SK-N-SH (cell line): ENCODE measurements around the gene GRM8. TPM values are rescaled to one million over a fixed set of nuclear protein-coding genes. Genes with fewer than 3 reads are reported as not detected.

Experiments used
- CTCF ChIA-PET: fragments of 300-600, 350-600 bp; formaldehyde crosslinking; extraction: SDS; loops from one replicate; lab custom pipeline; 2021; lab: Yijun Ruan, JAX
- POLR2A ChIA-PET: fragments of 350-600 bp; sonication (Branson Sonifier 250); formaldehyde crosslinking; extraction: SDS; loops from one replicate; lab custom pipeline; 2020; ENCODE audit warnings: antibody characterized with exemption, inconsistent platforms; lab: Yijun Ruan, JAX
- DNase-seq: peaks from one replicate; pipeline ENCODE4 v3.0.0; 2012
- H2AFZ ChIP-seq: fragments of 200-600 bp; sonication (generic); 2 replicates; pipeline ENCODE4 v1.8.1; 2016; ENCODE audit warnings: antibody characterized with exemption, mild to moderate bottlenecking, low read depth
- H3F3A ChIP-seq: fragments of 200-600 bp; sonication (generic); replicated peaks from 2 replicates; pipeline ENCODE3; 2016; ENCODE audit warnings: antibody characterized with exemption, mild to moderate bottlenecking; ENCODE audit not compliant: insufficient read depth
- H3K27ac ChIP-seq, 2 experiments: fragments of 200-500 bp in 1 of 2; fragments of 200-600 bp in 1 of 2; sonication (Bioruptor generic) in 1 of 2; sonication (generic), shearing (Covaris generic) in 1 of 2; 2 replicates each; pipeline versions ENCODE4 v1.5.1 to v1.6.1; 2014 to 2016; ENCODE audit warnings: low read depth in 2 of 2, inconsistent platforms in 1 of 2, low read length in 1 of 2, mild to moderate bottlenecking in 1 of 2, mixed read lengths in 1 of 2
- H3K27me3 ChIP-seq: fragments of 200-600 bp; sonication (generic), shearing (Covaris generic); 2 replicates; pipeline ENCODE4 v1.6.1; 2016; ENCODE audit warnings: mixed run types; ENCODE audit not compliant: insufficient read depth
- H3K36me3 ChIP-seq, 2 experiments: fragments of 200-500 bp in 1 of 2; fragments of 200-600 bp in 1 of 2; sonication (Bioruptor generic) in 1 of 2; sonication (generic) in 1 of 2; replicated peaks in 1 of 2; 2 replicates each; pipeline versions ENCODE3 to v1.5.1; 2014 to 2016; ENCODE audit warnings: low read length in 1 of 2, mild to moderate bottlenecking in 1 of 2; ENCODE audit not compliant: insufficient read depth in 2 of 2, control insufficient read depth in 1 of 2
- H3K4me1 ChIP-seq, 2 experiments: fragments of 200-500 bp in 1 of 2; fragments of 200-600 bp in 1 of 2; sonication (Bioruptor generic) in 1 of 2; sonication (generic), shearing (Covaris generic) in 1 of 2; 2 replicates each; pipeline versions ENCODE4 v1.5.1 to v1.6.1; 2014 to 2016; ENCODE audit warnings: low read depth in 1 of 2, low read length in 1 of 2, mixed run types in 1 of 2; ENCODE audit not compliant: insufficient read depth in 2 of 2, control insufficient read depth in 1 of 2
- H3K4me2 ChIP-seq: fragments of 200-600 bp; sonication (generic), shearing (Covaris generic); 2 replicates; pipeline ENCODE4 v1.6.1; 2017; ENCODE audit warnings: mixed run types
- H3K4me3 ChIP-seq, 2 experiments: fragments of 200-500 bp in 1 of 2; fragments of 200-600 bp in 1 of 2; sonication (Bioruptor generic) in 1 of 2; sonication (generic), shearing (Covaris generic) in 1 of 2; 2 replicates each; pipeline versions ENCODE4 v1.5.1 to v1.8.1; 2014 to 2016; ENCODE audit warnings: low read depth in 2 of 2, inconsistent platforms in 1 of 2, low read length in 1 of 2, mild to moderate bottlenecking in 1 of 2, mixed read lengths in 1 of 2, moderate library complexity in 1 of 2
- H3K79me2 ChIP-seq: fragments of 200-600 bp; sonication (generic); 2 replicates; pipeline ENCODE4 v1.8.1; 2017; ENCODE audit warnings: mild to moderate bottlenecking; ENCODE audit not compliant: insufficient read depth
- H3K9ac ChIP-seq: fragments of 200-600 bp; sonication (generic); 2 replicates; pipeline ENCODE4 v1.6.1; 2017; ENCODE audit warnings: mixed run types
- H3K9me2 ChIP-seq: fragments of 200-600 bp; sonication (generic); 2 replicates; pipeline ENCODE4 v1.6.1; 2017; ENCODE audit warnings: mixed run types
- H3K9me3 ChIP-seq: fragments of 200-600 bp; sonication (generic); 2 replicates; pipeline ENCODE4 v1.6.1; 2017; ENCODE audit warnings: mixed run types, mild to moderate bottlenecking, moderate library complexity
- H4K20me1 ChIP-seq: fragments of 200-600 bp; sonication (generic); 2 replicates; pipeline ENCODE4 v1.6.1; 2017; ENCODE audit warnings: mild to moderate bottlenecking, mixed run types; ENCODE audit not compliant: insufficient read depth
- EP300 ChIP-seq, 2 experiments: IDR thresholded peaks; 2 replicates each; pipeline versions ENCODE4 v1.4.0 to v1.6.1; 2012; ENCODE audit warnings: borderline replicate concordance in 1 of 2, low read depth in 1 of 2, low read length in 1 of 2
- FOSL2 ChIP-seq: IDR thresholded peaks from 2 replicates; pipeline ENCODE4 v1.4.0; 2012; ENCODE audit warnings: low read depth, mild to moderate bottlenecking, moderate library complexity, borderline replicate concordance
- GABPA ChIP-seq: IDR thresholded peaks from 2 replicates; pipeline ENCODE4 v1.4.0; 2012; ENCODE audit warnings: low read depth, mild to moderate bottlenecking
- NRF1 ChIP-seq: IDR thresholded peaks from 2 replicates; pipeline ENCODE4 v1.6.1; 2012; ENCODE audit warnings: low read depth, mild to moderate bottlenecking, low read length
- PBX3 ChIP-seq: IDR thresholded peaks from 2 replicates; pipeline ENCODE4; 2012
- POLR2AphosphoS5 ChIP-seq: IDR thresholded peaks from 2 replicates; pipeline ENCODE4 v1.6.1; 2012; ENCODE audit warnings: low read depth, low read length
- RCOR1 ChIP-seq: fragments of 150-350 bp; IDR thresholded peaks from 2 replicates; pipeline ENCODE4 v1.6.1; 2017; ENCODE audit warnings: antibody characterized with exemption, low read length
- REST ChIP-seq: IDR thresholded peaks from 2 replicates; pipeline ENCODE4 v1.6.1; 2012; ENCODE audit warnings: mild to moderate bottlenecking, low read depth, low read length, moderate library complexity
- RXRA ChIP-seq: IDR thresholded peaks from 2 replicates; pipeline ENCODE4 v1.4.0; 2012; ENCODE audit warnings: low read depth, mild to moderate bottlenecking, borderline replicate concordance
- TCF12 ChIP-seq: IDR thresholded peaks from 2 replicates; pipeline ENCODE4 v1.4.0; 2012
- USF2 ChIP-seq: fragments of 150-350 bp; IDR thresholded peaks from 2 replicates; pipeline ENCODE4 v1.6.1; 2017; ENCODE audit warnings: antibody characterized with exemption, low read length, low read depth, borderline replicate concordance
- YY1 ChIP-seq: IDR thresholded peaks from 2 replicates; pipeline ENCODE4 v1.4.0; 2012; ENCODE audit warnings: low read depth, mild to moderate bottlenecking
- WGBS: methylation state at CpG from one replicate; pipeline ENCODE4 v1.1.6; 2017; ENCODE audit warnings: low lambda C conversion rate; 5-methylcytosine and 5-hydroxymethylcytosine counted together
- polyA plus RNA-seq, 3 experiments: library from polyadenylated mRNA; depleted of rRNA; stranded (reverse); fragments of >200 nt; gene quantifications; 2 replicates each; pipeline ENCODE4 v1.2.3, GENCODE V29; 2012
- TF ChIP-seq, protein P1 (sequence below): IDR thresholded peaks from 2 replicates; pipeline ENCODE4 v1.4.0; 2012; ENCODE audit warnings: low read depth, borderline replicate concordance

Gene GRM8
- polyA plus RNA-seq, 1 of the 3 experiments (the other 2 are of a cell fraction) = 0.10 TPM

GRCh38 chr7:126720232-126720631 is 532.5 kb downstream of the GRM8 start:
- Histone ChIP-seq H3K4me2 (no peak overlapping the region), H3K36me3 (no peaks in the 10 kb centered on the region), H3K27me3 (no peaks in the 10 kb centered on the region), H3K27ac (no peak overlapping the region), H3F3A (no peaks in the 10 kb centered on the region), H2AFZ (no peak overlapping the region), H3K9me3 (no peaks in the 10 kb centered on the region), H4K20me1 (no peaks in the 10 kb centered on the region), H3K9me2 (no peaks in the 10 kb centered on the region), H3K4me3 (no peak overlapping the region), H3K4me1 (no peaks in the 10 kb centered on the region), H3K9ac (no peak overlapping the region), H3K79me2 (no peaks in the 10 kb centered on the region)
- no peak for DNase-seq
- ChIA-PET CTCF (no interaction called here), POLR2A (no interaction called here)
- 60% methylated on average over 2 of the region's 2 CpGs for WGBS
- no peak for TF ChIP-seq TCF12
- no peak for TF ChIP-seq POLR2AphosphoS5
- no peak for TF ChIP-seq NRF1
- no peak for TF ChIP-seq EP300 (IDR thresholded peaks at IDR 0.05; ENCODE audit: borderline replicate concordance in 1 of 2, low read depth in 1 of 2, low read length in 1 of 2)
- TF ChIP-seq RXRA = no peak
- TF ChIP-seq RCOR1 = no peak
- TF ChIP-seq FOSL2 = no peak
- TF ChIP-seq GABPA = no peak
- no peak for TF ChIP-seq REST
- TF ChIP-seq PBX3 = no peak
- no peak for TF ChIP-seq YY1
- TF ChIP-seq, protein P1, sequence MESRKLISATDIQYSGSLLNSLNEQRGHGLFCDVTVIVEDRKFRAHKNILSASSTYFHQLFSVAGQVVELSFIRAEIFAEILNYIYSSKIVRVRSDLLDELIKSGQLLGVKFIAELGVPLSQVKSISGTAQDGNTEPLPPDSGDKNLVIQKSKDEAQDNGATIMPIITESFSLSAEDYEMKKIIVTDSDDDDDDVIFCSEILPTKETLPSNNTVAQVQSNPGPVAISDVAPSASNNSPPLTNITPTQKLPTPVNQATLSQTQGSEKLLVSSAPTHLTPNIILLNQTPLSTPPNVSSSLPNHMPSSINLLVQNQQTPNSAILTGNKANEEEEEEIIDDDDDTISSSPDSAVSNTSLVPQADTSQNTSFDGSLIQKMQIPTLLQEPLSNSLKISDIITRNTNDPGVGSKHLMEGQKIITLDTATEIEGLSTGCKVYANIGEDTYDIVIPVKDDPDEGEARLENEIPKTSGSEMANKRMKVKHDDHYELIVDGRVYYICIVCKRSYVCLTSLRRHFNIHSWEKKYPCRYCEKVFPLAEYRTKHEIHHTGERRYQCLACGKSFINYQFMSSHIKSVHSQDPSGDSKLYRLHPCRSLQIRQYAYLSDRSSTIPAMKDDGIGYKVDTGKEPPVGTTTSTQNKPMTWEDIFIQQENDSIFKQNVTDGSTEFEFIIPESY = no peak
- TF ChIP-seq USF2 = no peak
